Tibial nerve (tissue), 4 donors: Measurements from ENCODE around the gene AFF3. TPM values are rescaled to one million over a fixed set of nuclear protein-coding genes. Genes with fewer than 3 reads are reported as not detected.

ENCODE experiments used
- DNase-seq, 2 donors: peaks; one replicate each; pipeline ENCODE4 v3.0.0-alpha.2; 2019; ENCODE audit warnings: low spot score in 2 of 2
- H3K27ac ChIP-seq, 4 donors: fragments of 200-600 bp; sonication (generic) in 3 of 4; one replicate each; pipeline ENCODE4 v1.5.1; 2017 to 2019; ENCODE audit warnings: mild to moderate bottlenecking in 1 of 4
- H3K27me3 ChIP-seq, 2 donors: fragments of 200-600 bp; sonication (generic) in 1 of 2; one replicate each; pipeline versions ENCODE4 v1.5.1 to v1.6.0; 2017 to 2019
- H3K36me3 ChIP-seq, 3 donors: fragments of 200-600 bp; sonication (generic); one replicate each; pipeline ENCODE4 v1.5.1; 2018 to 2019
- H3K4me1 ChIP-seq, 4 donors: fragments of 200-600 bp; sonication (generic) in 3 of 4; one replicate each; pipeline ENCODE4 v1.5.1; 2017 to 2019
- H3K4me3 ChIP-seq, 4 donors: fragments of 200-600 bp; sonication (generic) in 3 of 4; one replicate each; pipeline ENCODE4 v1.5.1; 2017 to 2019; ENCODE audit warnings: mild to moderate bottlenecking in 1 of 4, moderate library complexity in 1 of 4
- H3K9me3 ChIP-seq, 4 donors: fragments of 200-600 bp; sonication (generic) in 3 of 4; one replicate each; pipeline ENCODE4 v1.5.1; 2017 to 2019
- CTCF ChIP-seq, 5 experiments: fragments of 200-600 bp in 3 of 5; fragments of 450-650 bp in 2 of 5; sonication (generic) in 3 of 5; IDR thresholded peaks; one replicate each; pipeline ENCODE4 v1.5.1; 2016 to 2019; ENCODE audit warnings: antibody characterized with exemption in 5 of 5, mild to moderate bottlenecking in 3 of 5, moderate library complexity in 2 of 5
- EP300 ChIP-seq, 2 donors: sonication (generic); formaldehyde crosslinking; IDR thresholded peaks; one replicate each; pipeline ENCODE4 v1.6.1; 2017; ENCODE audit warnings: antibody characterized with exemption in 2 of 2, mild to moderate bottlenecking in 1 of 2
- POLR2A ChIP-seq, 2 donors: fragments of 450-650 bp; IDR thresholded peaks; one replicate each; pipeline ENCODE4 v1.6.1; 2017; ENCODE audit warnings: antibody characterized with exemption in 2 of 2, mild to moderate bottlenecking in 2 of 2, moderate library complexity in 2 of 2
- WGBS, 2 donors: methylation state at CpG; one replicate each; pipeline ENCODE4 v1.1.5; 2018; 5-methylcytosine and 5-hydroxymethylcytosine counted together
- total RNA-seq, 4 donors: library from RNA; depleted of rRNA; stranded (reverse); fragments of >200 nt; gene quantifications; one replicate each; pipeline ENCODE4 v1.1.0, GENCODE V29; 2016

The AFF3 gene
- total RNA-seq, 4 donors from 2014 or later = 7.2 to 36.0 (median 21.4) TPM

GRCh38 chr2:99660616-99661406 is 481.6 kb downstream of the AFF3 start:
- H3K4me3 ChIP-seq = no peak overlapping the region
- peak overlapping the region in 2 of 4 donors; percentile 61 to 65 for H3K27ac ChIP-seq
- no peaks in the 10 kb centered on the region for H3K9me3 ChIP-seq
- H3K4me1 ChIP-seq = peaks cover 0 to 79% (median 15%) of the 10 kb centered on the region in 4 donors
- DNase-seq = no peak
- no peaks in the 10 kb centered on the region for H3K36me3 ChIP-seq
- H3K27me3 ChIP-seq = no peaks in the 10 kb centered on the region
- 57 to 71% methylated on average over 8 of the region's 8 CpGs for WGBS, 2 donors
- no peak for TF ChIP-seq POLR2A (IDR thresholded peaks at IDR 0.05)
- TF ChIP-seq EP300 (IDR thresholded peaks at IDR 0.05) = peak in 1 of 2 donors; percentile 26
- no peak for TF ChIP-seq CTCF (IDR thresholded peaks at IDR 0.05)

DNA sequence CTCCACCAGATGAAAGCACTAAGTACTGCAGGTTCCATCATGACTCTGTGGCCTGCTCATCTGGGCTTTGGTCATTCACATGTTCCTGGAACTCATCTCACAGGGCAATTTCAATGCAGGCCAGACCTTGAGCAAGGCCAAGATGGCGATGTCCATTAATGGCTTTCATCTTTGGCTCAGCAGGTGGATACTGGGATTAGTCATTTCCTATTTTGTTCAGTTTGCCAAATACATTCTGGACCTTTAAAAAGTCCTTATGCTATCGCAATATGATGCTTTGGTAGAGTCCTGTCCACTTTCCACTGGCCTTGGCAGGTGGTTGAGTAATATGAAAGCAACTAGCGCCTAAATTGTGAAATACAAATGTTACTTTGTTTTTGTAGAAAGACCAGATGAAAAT is 482.5 kb downstream of the AFF3 start:
- 77 to 82% methylated on average over 3 of the region's 3 CpGs for WGBS, 2 donors
- Histone ChIP-seq H3K36me3 (no peaks in the 10 kb centered on the region), H3K27ac (peak overlapping the region in 2 of 4 donors; percentile 61 to 65), H3K27me3 (no peaks in the 10 kb centered on the region), H3K4me3 (no peak overlapping the region), H3K9me3 (no peaks in the 10 kb centered on the region), H3K4me1 (peaks cover 0 to 75% (median 15%) of the 10 kb centered on the region in 4 donors)
- no peak for TF ChIP-seq CTCF (IDR thresholded peaks at IDR 0.05)
- TF ChIP-seq EP300 (IDR thresholded peaks at IDR 0.05) = peak in 1 of 2 donors; percentile 92
- DNase-seq = peak in 1 of 2 donors; percentile 55

GRCh38 chr2:99657691-99658258 is 484.6 kb downstream of the AFF3 start:
- no peaks in the 10 kb centered on the region for H3K9me3 ChIP-seq
- TF ChIP-seq EP300 (IDR thresholded peaks at IDR 0.05) = no peak
- no peak for TF ChIP-seq CTCF (IDR thresholded peaks at IDR 0.05)
- no peak for TF ChIP-seq POLR2A (IDR thresholded peaks at IDR 0.05)
- peaks cover 0 to 54% (median 5%) of the 10 kb centered on the region in 4 donors for H3K4me1 ChIP-seq
- H3K4me3 ChIP-seq = no peak overlapping the region
- peak overlapping the region in 1 of 4 donors; percentile 4 for H3K27ac ChIP-seq
- H3K36me3 ChIP-seq = no peaks in the 10 kb centered on the region
- no peak for DNase-seq
- H3K27me3 ChIP-seq = no peaks in the 10 kb centered on the region
- 80 to 82% methylated on average over 7 of the region's 7 CpGs for WGBS, 2 donors

- WGBS, 2 donors = 24 to 27% methylated on average over 5 of the region's 5 CpGs
- Histone ChIP-seq H3K4me3 (no peak overlapping the region), H3K4me1 (peaks cover 0 to 47% (median 5%) of the 10 kb centered on the region in 4 donors), H3K27ac (peak overlapping the region in 1 of 4 donors; percentile 4), H3K27me3 (no peaks in the 10 kb centered on the region), H3K9me3 (no peaks in the 10 kb centered on the region), H3K36me3 (no peaks in the 10 kb centered on the region)
- DNase-seq = no peak
- TF ChIP-seq EP300 (IDR thresholded peaks at IDR 0.05) = peak in 1 of 2 donors; percentile 22
- TF ChIP-seq CTCF (IDR thresholded peaks at IDR 0.05) = no peak
- TF ChIP-seq POLR2A (IDR thresholded peaks at IDR 0.05) = no peak
Measured at GRCh38 chr2:99656994-99657393, 485.4 kb downstream of the AFF3 start.

GRCh38 chr2:99653433-99653832 is 489.0 kb downstream of the AFF3 start:
- DNase-seq = no peak
- H3K36me3 ChIP-seq = no peaks in the 10 kb centered on the region
- WGBS, 2 donors = 90 to 94% methylated on average over 9 of the region's 9 CpGs
- no peaks in the 10 kb centered on the region for H3K27me3 ChIP-seq
- H3K4me3 ChIP-seq = no peak overlapping the region
- H3K27ac ChIP-seq = no peak overlapping the region
- no peak for TF ChIP-seq CTCF (IDR thresholded peaks at IDR 0.05)
- TF ChIP-seq EP300 (IDR thresholded peaks at IDR 0.05) = no peak
- TF ChIP-seq POLR2A (IDR thresholded peaks at IDR 0.05) = no peak
- peaks cover 0 to 24% (median 0%) of the 10 kb centered on the region in 4 donors for H3K4me1 ChIP-seq
- no peaks in the 10 kb centered on the region for H3K9me3 ChIP-seq
